ENCODE data around the gene CRTAC1.

GRCh38 chr10:97889461-97890265, 140.8 kb downstream of the CRTAC1 start:
- TF ChIP-seq CTCF (IDR thresholded peaks at IDR 0.05 in 8 of 11, conservative IDR thresholded peaks at IDR 0.05 in 3 of 11) (no peak), POLR2A (IDR thresholded peaks at IDR 0.05) (no peak), POLR2AphosphoS5 (IDR thresholded peaks at IDR 0.05) (no peak)

Measured in spleen (tissue), 7 donors.